Muscle layer of duodenum (tissue), 2 donors: Measurements from ENCODE around the gene METRNL.
"Not testable (repeated sequence)": the region's sequence is repeated elsewhere in the genome, so short reads cannot be mapped to it uniquely, and the experiment has no call there.

ENCODE experiments used
- H3K27ac ChIP-seq: one replicate; pipeline ENCODE4 v1.7.0; 2013; ENCODE audit warnings: mild to moderate bottlenecking, low read length
- H3K27me3 ChIP-seq: one replicate; pipeline ENCODE4 v1.7.0; 2013; ENCODE audit warnings: low read depth, mild to moderate bottlenecking, control low read depth, low read length
- H3K36me3 ChIP-seq, 2 donors: one replicate each; pipeline ENCODE4 v1.7.0; 2013; ENCODE audit warnings: low read length in 2 of 2, control low read depth in 1 of 2, mild to moderate bottlenecking in 1 of 2; ENCODE audit not compliant: insufficient read depth in 2 of 2, control insufficient read depth in 1 of 2
- H3K4me1 ChIP-seq, 2 donors: one replicate each; pipeline ENCODE4 v1.7.0; 2013; ENCODE audit warnings: low read length in 2 of 2, mild to moderate bottlenecking in 2 of 2, control low read depth in 1 of 2, moderate library complexity in 1 of 2; ENCODE audit not compliant: insufficient read depth in 2 of 2, control insufficient read depth in 1 of 2
- H3K4me3 ChIP-seq, 2 donors: one replicate each; pipeline ENCODE4 v1.7.0; 2013; ENCODE audit warnings: low read length in 2 of 2, low read depth in 1 of 2, mild to moderate bottlenecking in 1 of 2
- H3K9me3 ChIP-seq, 2 donors: one replicate each; pipeline ENCODE4 v1.7.0; 2013; ENCODE audit warnings: low read length in 2 of 2, control low read depth in 1 of 2, mild to moderate bottlenecking in 1 of 2; ENCODE audit not compliant: control insufficient read depth in 1 of 2
- donor health status: healthy.

Gene METRNL

DNA sequence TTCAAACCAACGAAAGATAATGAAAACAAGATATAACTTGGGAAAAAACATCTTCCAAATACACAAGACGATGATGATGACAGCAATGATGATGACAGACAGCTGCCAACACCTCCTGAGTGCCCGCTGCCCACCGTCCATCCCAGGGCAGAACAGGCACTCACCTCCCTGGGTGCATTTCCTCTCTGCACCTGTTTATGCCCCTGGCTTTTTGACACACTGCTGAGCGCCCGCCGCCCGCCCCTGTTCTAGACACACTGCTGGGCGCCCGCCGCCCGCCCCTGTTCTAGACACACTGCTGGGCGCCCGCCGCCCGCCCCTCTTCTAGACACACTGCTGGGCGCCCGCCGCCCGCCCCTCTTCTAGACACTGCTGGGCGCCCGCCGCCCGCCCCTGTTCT is 40.4 kb upstream of the METRNL start:
- not testable (repeated sequence) for H3K27me3 ChIP-seq, H3K27ac ChIP-seq, H3K4me3 ChIP-seq, H3K4me1 ChIP-seq
- H3K9me3 ChIP-seq, result peaks cover 3 to 15% of the 10 kb centered on the region in 2 donors
- H3K36me3 ChIP-seq, result peaks cover 3 to 51% of the 10 kb centered on the region in 2 donors

DNA sequence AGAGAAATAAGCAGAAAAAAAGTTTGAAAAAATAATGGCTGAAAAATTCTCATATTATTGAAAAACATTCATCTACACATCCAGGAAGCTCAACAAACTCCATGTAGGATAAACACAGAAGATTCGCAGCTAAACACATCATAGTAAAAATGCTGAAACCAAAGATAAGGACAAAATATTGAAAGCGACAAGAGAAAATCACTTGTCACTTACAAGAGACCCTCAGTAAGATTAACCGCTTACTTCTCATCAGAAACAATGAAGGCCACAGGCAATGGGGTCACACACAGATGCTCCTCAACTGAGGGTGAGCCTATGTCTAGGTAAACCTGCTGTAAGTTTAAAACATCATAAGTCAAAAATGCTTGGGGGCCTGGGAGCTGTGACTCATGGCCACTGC is 38.1 kb upstream of the METRNL start:
- Histone ChIP-seq H3K4me1 (no peaks in the 10 kb centered on the region), H3K4me3 (peak overlapping the region in 1 of 2 donors; percentile 25), H3K9me3 (peaks cover 3 to 15% of the 10 kb centered on the region in 2 donors), H3K36me3 (peaks cover 3 to 40% of the 10 kb centered on the region in 2 donors), H3K27me3 (no peaks in the 10 kb centered on the region), H3K27ac (no peak overlapping the region)

GRCh38 chr17:83042522-83043158 is 36.8 kb upstream of the METRNL start:
- peaks cover 3 to 15% of the 10 kb centered on the region in 2 donors for H3K9me3 ChIP-seq
- H3K27me3 ChIP-seq, result no peaks in the 10 kb centered on the region
- peaks cover 9 to 35% of the 10 kb centered on the region in 2 donors for H3K36me3 ChIP-seq
- H3K4me3 ChIP-seq, result no peak overlapping the region
- no peak overlapping the region for H3K27ac ChIP-seq
- H3K4me1 ChIP-seq, result no peaks in the 10 kb centered on the region

GRCh38 chr17:83044479-83044878 is 34.9 kb upstream of the METRNL start:
- H3K27me3 ChIP-seq, H3K4me1 ChIP-seq, H3K27ac ChIP-seq, H3K4me3 ChIP-seq: not testable (repeated sequence)
- H3K36me3 ChIP-seq, result peaks cover 8 to 33% of the 10 kb centered on the region in 2 donors
- H3K9me3 ChIP-seq, result peaks cover 3 to 15% of the 10 kb centered on the region in 2 donors

GRCh38 chr17:83046448-83047181 is 32.8 kb upstream of the METRNL start:
- Histone ChIP-seq H3K27me3 (no peaks in the 10 kb centered on the region), H3K27ac (no peak overlapping the region), H3K9me3 (peaks cover 3 to 8% of the 10 kb centered on the region in 2 donors), H3K4me3 (peak overlapping the region in 1 of 2 donors; percentile 18), H3K4me1 (peaks cover 0 to 7% of the 10 kb centered on the region in 2 donors), H3K36me3 (peaks cover 8 to 26% of the 10 kb centered on the region in 2 donors)

DNA sequence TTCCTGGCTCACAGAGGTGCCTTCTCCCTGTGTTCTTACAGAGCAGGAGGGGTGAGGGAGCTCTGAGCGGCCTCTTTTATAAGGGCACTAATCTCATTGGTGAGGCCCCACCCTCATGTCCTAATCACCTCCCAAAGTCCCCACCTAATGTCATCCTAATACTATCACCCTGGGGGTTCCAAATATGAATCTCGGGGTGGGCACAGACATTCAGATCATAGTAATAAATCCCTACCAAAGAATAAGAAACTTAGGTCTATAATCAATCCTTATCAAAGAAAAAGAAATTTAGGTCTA is 32.3 kb upstream of the METRNL start:
- Histone ChIP-seq H3K27ac (no peak overlapping the region), H3K27me3 (no peaks in the 10 kb centered on the region), H3K4me3 (no peak overlapping the region), H3K4me1 (peaks cover 0 to 9% of the 10 kb centered on the region in 2 donors), H3K9me3 (peaks cover 3 to 5% of the 10 kb centered on the region in 2 donors), H3K36me3 (peaks cover 8 to 21% of the 10 kb centered on the region in 2 donors)

DNA sequence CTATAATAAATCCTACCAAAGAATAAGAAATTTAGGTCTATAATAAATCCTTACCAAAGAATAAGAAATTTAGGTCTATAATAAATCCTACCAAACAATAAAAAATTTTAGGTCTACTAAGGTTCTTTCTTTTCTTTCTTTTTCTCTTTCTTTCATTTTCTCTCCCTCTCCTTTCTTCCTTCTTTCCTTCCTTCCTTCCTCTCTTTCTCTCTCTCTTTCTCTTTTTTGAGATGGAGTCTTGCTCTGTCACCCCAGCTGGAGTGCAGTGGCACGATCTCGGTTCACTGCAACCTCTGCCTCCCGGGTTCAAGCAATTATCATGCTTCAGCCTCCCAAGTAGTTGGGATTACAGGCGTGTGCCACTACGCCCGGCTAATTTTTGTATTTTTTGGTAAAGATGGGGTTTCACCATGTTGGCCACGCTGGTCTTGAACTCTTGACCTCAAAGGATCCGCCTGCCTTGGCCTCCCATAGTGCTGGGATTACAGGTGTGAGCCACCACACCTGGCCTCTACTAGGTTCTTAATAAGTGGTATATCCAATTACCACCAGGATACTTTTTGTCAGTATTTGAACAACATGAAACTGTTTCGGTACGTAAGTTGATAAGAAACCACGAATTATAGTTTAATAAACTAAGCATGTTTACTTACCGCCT is 31.5 kb upstream of the METRNL start:
- not testable (repeated sequence) for H3K4me3 ChIP-seq, H3K27me3 ChIP-seq, H3K9me3 ChIP-seq
- Histone ChIP-seq H3K36me3 (peaks cover 8 to 14% of the 10 kb centered on the region in 2 donors), H3K27ac (peak overlapping the region; percentile 84), H3K4me1 (peaks cover 0 to 10% of the 10 kb centered on the region in 2 donors)

DNA sequence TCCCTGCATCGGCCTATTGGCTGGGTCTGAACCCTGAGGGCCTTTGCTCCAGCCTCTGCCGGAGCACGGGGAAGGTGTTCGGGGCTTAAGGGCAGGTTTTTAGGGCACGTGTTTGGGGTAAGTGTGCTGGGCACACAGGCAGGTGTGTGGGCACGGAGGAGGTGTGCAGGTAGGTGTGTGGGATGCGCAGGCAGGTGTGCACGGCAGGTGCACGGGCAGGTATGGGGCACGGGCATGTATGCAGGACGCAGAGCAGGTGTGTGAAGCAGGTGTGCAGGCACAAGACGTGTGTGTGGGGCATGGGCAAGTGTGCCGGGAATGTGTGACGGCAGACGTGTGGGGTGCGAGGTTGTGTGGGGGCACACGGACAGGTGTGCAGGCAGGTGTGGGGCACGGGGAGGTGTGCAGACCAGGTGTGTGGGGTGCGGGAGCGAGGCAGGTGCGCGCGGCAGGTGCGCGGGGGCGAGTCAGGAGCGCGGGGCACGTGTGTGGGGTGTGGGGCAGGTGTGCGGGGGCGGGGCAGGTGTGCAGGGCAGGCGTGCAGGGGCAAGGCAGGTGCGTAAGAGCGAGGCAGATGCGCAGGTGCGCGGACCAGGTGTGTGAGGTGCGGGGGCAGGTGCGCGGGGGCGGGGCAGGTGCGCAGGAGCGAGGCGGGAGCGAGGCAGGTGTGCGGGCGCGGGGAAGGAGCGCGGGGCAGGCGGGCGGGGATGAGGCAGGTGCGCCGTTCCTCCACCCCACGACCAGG is 28.6 kb upstream of the METRNL start:
- Histone ChIP-seq H3K27ac (no peak overlapping the region), H3K9me3 (no peaks in the 10 kb centered on the region), H3K4me1 (peaks cover 5 to 10% of the 10 kb centered on the region in 2 donors), H3K27me3 (no peaks in the 10 kb centered on the region), H3K4me3 (peak overlapping the region; percentile 33 to 81), H3K36me3 (peaks cover 8% of the 10 kb centered on the region in 2 donors)

DNA sequence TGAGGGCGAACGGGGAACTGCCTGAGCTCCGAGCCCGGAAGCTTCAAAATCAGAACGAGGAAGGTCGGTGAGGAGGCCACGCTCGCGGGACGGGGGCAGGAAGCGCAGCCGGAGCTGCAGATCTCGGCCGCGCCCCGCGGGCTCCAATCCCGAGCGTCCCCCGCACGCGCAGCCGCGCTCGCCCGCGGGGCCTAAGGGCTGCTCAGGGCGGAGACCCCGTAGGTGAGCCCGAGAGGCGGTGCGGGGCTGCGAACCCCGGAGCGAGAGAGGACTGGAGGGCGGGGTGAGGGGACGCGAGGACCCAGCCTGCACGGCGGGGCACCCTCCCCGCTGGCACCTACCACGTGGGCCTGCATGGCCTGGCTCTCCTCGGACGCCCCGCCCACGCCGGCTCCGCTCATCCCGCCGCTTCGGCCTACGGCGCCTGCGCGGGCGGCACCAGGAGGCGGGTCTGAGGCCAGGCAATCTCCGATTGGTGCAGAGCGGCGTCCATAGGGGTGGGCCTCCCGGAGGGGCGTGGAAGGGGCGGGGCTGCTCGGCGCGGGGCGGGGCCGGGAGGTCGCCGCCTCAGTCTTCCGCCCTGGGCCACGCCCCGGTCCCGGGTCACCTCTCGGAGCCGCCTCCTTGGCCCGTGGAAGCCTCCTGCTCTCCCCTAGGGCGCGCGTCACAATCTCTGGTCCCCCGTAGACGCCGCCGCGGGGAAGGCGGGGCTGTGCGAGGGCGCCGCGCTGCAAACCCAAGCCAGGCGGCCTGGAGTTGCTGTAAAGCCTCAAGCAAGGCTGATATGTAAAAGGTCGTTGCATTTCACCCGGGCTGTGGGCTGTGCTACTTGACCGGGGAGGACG is 27.8 kb upstream of the METRNL start:
- H3K27me3 ChIP-seq, result no peaks in the 10 kb centered on the region
- H3K4me3 ChIP-seq, result peak overlapping the region; percentile 42 to 81
- peaks cover 6% of the 10 kb centered on the region in 2 donors for H3K36me3 ChIP-seq
- H3K4me1 ChIP-seq, result peaks cover 5 to 10% of the 10 kb centered on the region in 2 donors
- H3K9me3 ChIP-seq, result no peaks in the 10 kb centered on the region
- peak overlapping the region; percentile 74 for H3K27ac ChIP-seq

- Histone ChIP-seq H3K36me3 (no peaks in the 10 kb centered on the region), H3K27ac (peak overlapping the region; percentile 74), H3K4me3 (peak overlapping the region; percentile 42 to 81), H3K27me3 (no peaks in the 10 kb centered on the region), H3K9me3 (no peaks in the 10 kb centered on the region), H3K4me1 (peaks cover 5 to 10% of the 10 kb centered on the region in 2 donors)
These were observed 27.2 kb upstream of the METRNL start for GRCh38 chr17:83052241-83052564.
